Inflammatory macrophage (primary cell): ENCODE results near the gene ATP6V0D1.

ENCODE experiments used
- DNase-seq, 2 donors: peaks; one replicate each; pipeline ENCODE4 v3.0.0-alpha.2; 2020 to 2022

The ATP6V0D1 gene

DNA sequence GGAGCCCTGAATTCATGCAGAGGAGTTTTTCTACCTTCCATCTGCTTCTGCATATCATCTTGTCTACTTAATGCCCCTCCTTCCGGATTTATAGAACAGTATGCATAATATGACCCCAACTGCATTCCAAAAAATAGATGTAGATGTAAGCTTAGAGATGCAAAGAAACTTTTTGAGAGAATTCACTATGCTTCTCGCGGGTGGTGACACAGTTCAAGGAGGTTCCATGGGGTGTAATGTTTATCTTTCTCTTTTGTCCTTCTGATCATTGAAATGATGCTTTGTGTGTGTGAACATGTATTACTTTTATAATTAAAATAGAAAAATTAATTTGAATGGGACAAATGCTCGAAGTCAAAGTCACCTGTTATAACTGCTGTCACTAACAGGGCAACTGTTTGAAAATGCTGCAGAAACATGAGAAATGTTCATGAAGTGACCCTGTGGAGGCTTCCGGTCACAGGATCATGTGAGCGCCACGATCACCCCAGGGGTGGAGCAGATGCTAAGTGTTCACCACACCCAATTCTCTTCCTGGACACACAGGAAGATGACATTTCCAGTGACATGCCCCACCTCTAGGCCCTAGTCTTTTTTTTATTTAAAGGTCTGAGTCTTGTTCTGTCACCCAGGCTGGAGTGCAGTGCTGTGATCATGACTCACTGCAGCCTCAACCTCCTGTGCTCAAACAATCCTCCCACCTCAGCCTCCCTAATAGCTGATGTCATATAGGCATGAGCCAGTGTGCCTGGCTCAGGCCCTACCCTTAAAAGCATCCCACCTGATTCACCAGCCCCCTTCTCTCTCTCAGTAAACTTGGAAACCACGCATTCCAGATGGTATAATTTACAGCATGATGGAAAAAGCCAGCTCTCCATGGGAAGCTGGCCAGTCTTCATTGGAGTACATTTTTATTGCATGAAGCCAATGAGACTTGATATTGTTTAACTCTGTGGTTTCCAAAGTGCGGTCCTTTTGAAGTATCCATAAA is 23.4 kb upstream of the ATP6V0D1 start:
- peak; percentile 95 to 96 for DNase-seq

DNA sequence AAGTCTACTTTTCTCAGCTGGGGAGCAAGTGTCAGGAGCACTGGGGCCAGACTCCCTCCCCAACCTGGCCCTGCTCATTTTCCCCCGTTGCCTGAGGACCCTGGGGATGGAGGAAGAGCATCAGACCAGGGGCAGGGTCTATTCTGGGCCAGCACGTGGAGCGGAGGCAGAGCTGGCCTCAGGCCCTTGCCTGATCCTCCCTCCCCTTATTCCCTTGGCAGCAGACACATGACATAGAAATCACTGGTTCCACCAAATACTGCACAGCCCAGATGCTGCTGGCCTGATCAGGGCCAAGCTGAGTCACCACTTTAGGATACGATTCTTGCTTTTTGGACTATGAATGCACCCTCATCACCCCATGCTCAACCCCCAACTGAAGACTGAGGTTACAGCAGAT is 18.1 kb upstream of the ATP6V0D1 start:
- no peak for DNase-seq

DNA sequence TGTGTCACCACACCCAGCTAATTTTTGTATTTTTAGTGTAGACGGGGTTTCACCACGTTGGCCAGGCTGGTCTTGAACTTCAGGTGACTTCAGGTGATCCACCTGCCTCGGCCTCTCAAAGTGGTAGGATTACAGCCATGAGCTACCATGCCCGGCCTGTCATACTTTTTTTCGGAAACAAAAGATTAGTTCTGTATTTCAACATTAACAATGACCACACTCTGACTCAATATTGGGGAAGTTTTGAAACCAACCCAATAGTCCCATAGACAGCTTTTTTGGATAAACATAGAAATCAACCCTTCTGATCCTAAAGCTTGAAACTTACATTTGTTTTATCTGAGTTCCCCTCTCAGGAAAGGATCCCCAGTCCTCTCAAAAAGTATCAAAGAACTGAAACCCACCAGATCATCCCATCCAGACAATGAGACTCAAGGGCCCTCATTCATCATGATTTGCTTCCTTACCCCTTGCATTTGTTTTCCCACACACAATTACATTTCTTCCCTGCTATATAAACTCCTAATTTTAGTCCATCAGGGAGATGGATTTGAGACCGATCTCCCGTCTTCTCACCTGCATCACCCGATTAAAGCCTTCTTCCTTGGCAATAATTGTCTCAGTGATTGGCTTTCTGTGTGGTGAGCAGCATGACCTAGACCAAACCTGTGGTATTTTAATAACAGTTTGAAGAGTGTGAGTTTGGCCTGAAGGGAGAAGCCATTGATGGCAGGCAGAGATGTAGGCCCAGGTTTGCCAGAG is 9.6 kb upstream of the ATP6V0D1 start:
- DNase-seq = peak; percentile 79 to 94

DNA sequence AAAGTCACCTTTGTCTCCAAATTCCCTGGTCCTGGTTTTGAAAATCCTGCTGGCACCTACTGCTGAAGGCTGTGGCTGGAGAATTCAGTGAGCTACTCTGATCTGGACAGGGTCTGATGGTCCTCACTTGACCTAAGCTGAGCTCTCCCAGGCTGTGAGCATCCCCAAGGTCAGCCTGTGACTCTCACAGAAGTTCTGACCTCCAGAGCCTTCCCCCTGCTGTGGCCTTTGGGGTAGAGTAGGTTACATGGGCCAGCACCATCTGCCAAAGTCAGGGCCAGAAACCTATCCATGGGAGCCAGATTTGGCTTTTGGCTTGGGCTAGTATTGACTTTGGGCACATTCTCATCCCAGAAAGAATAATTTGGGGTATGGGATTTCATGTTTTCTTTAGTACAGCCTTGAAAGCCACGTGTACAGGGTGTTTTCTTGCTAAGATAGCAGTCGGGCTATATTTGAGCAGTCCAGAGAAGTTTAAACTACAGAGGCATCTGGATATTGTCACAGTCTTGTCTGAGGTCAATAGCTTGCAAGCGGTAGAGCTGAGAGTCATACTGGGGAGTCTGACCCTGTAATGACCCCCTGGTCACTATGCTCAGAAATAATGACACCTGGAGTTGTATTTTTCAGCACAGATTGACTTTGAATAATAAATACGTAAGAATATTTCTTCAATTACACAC is 8.6 kb upstream of the ATP6V0D1 start:
- DNase-seq = no peak

DNA sequence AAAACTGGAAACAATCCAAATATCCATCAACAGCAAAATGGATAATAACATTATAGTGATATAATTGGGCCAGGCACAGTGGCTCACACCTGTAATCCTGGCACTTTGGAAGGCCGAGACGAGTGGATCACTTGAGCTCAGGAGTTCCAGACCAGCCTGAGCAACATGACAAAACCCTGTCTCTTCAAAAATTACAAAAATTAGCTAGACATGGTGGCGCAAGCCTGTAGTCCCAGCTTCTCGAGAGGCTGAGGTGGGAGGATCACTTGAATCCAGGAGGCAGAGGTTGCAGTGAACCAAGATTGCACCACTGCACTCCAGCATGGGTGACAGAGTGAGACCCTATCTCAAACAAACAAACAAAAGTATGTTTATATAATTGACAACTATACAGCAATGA is 6.6 kb upstream of the ATP6V0D1 start:
- peak; percentile 33 to 51 for DNase-seq

DNA sequence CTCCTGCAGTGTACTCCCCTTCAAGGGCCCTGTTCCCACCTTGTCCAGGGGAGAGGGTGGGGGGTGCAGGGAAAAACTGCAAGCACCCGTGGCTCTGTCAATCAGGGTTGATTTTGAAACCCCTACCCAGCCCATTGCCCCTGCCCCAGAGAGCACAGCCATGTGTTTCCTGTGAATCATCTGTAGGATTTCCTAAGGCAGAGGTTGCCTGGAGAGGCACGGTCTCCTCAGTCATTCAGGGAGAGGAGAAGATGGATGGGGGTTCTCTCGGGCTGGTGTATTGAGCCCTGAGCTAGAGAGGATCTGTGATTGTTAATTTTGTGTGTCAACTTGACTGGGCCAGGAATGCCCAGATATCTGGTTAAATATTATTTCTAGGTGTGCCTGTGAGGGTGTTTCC is 5.8 kb upstream of the ATP6V0D1 start:
- peak; percentile 74 to 83 for DNase-seq

DNA sequence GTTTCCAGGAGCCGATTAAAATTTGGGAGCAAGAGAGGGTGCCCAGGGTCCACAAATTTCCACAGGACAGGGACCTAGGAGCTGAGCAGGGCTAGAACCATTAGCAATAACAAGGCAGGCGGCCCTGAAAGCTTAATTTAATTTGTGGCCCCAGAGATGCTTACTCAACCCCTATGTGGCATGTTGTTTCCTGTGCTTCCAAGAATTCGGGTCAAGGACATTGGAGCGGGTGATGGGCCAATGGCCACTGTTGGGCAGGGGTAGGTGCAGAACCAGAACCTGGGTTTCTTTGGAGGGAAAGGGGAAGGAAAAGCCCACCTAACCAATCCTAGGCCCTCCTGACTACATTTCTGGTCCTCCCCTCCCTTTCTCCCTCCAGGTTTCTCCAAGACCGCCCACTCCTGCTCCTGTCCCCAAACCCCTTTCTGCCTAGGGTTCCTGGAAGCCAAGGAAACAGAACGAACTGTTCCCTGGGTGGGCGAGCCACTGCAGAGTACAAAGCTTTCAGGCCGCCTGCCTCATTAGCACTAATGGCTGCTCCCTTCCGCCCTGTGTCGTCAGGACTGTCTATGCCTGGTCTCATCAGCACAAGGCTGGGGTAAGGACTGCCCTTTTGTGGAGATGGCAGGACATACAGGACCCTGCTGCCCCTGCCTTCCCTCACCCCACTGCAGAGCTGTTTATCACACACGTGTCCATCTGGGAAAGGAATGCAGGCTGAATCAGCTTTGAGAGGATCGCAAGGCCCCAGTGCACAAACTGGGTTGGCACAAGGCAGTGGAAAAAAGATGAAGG is 3.0 kb upstream of the ATP6V0D1 start:
- no peak for DNase-seq

DNA sequence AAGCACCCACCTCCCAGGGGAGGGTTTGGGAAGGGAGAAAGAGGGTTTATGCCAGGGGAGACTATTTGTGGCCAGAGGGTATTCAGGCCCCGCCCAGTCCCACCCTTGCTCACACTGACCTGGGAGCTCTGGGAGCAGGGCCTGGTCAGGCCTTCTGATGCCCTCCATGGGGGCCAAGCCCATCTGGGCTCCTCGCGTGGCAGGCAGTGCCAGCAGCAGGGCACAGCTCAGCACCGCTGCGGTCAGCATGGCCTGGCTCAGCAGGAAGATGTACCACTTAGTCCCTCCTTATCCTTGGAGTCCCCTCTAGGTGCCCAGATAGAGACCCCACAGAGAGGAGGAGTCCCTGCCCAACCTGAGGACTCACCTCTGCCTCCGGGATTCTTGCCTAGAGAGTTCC is 2.2 kb upstream of the ATP6V0D1 start, which contains the start of gene AGRP:
Gene AGRP, minus strand, starts transcription at position 398 of the 400 bp plus-strand sequence. Its CDS starts 149 bp downstream, at position 249.
- no peak for DNase-seq

DNA sequence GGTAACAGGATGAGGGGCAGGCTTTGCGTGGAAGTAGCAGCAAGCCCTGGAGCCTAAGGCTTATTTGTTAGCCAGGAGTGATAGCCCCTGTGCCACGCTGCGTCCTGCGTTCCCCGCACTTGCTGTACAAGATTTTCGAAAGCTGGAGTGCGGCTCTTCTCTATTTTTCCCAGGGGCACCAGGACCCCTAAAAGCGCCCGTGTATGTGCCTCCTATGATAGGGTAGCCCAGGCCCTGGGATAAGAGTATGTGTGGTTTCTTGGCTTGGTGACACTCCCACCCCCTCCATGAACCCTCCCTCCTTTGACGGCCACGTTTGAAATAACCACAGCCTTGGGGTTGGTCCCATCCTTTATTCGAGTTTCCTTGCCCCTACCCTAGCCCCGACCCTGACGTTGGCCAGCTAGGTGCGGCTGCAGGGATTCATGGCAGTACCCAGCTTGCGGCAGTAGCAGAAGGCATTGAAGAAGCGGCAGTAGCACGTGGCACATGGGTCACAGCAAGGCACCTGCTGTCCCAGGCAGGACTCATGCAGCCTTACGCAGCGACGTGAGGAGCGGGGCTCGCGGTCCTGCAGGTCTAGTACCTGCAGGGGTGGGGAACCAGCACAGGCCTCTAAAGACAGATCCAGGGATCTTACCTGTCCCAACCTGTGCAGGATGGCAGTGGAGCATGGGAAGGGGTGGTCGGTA is 1.4 kb upstream of the ATP6V0D1 start:
- DNase-seq = no peak

DNA sequence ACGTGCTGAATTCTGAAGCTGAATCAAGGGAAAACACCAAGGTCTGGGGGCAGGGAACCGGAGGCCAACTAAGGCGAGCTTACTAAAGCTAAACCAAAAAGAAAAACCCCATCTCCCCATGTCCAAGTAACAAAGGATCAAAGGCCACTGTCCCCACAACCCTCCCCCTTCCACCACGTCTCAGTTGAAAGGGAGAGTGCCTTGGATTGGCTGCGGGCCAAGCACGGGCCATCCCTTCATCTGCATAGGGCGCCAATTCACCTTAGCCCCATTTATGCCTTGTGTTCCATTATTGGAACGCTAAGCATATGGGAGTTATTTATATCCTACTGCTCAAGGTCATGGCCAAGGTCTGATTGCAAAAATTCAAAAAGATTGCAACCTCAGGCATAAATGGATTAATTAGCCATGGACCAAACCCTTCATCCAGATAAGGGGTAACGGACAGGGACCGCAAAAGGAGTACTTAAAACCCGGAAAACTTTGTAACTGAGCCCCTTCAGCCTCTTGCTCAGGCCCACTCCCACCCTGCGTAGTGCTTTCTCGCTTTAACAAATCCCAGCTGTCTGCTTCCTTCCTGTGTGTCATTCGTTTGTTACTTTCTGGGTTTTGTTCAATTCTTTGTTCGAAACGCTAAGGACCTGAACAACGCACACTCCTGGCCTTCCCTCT is 740 bp upstream of the ATP6V0D1 start:
- DNase-seq = peak; percentile 18 to 39

DNA sequence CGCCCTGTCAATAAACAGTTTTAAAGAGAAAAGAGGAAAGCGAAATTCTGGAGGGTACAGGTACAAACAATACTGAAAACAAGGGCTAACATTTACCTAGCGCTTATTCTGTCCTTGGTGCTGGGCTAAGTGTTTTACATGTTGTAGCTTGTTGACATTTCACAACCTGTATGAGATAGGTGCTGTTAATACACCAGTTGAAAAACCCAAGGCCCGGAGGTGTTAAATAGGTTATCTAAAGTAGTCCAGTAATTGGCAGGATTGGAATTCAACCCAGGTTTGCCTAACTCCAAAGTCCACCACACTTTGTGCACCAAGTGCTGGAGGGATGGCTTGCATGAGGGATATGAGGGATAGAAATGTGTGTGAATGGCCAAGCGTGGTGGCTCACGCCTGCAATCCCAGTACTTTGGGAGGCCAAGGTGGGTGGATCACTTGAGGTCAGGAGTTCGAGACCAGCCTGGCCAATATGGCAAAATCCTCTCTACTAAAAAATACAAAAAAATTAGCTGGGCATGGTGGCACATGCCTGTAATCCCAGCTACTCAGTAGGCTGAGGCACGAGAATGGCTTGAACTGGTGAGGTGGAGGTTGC is 2.9 kb downstream of the ATP6V0D1 start:
- no peak for DNase-seq

DNA sequence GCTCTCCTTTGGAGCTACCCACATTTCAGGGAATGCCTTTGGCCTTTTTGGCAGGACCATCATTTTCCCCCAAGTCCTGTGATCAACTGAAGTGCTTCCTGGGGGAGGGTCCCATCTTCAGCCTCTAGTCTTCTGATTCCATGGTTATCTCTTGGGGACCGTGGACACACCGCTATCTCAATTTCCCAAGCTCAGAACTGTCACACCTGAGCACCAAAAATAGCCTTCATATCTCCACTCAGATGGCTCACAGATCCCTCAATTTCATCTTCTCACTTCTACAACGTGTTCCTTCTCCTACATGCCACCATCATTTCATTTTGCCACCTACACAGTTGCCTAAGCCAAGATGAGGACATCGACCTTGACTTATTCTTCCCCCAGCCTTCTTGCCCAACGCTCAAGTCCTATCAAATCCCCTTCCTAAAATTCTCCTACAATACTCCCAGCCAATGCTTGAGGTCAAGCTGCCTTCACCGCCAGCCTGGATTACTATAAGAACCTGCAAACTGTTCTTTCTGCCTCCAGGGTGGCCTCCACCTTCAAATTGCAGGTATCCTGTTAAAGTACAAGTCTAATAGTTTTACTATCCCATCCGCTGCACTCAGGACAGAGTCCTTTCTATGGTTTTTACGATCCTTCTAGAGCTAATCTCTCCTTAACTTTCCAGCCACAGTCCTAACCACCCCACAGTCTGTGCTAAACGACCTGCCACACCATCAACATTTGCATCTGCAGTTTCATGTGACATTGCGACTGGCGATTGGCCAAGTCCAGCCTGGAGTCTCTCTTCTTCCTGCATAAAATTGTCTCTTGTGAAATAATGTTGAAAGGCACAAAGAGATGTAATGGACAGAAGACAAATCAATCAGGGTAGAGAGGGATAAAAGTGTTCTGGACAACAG is 6.2 kb downstream of the ATP6V0D1 start:
- peak; percentile 55 to 62 for DNase-seq

DNA sequence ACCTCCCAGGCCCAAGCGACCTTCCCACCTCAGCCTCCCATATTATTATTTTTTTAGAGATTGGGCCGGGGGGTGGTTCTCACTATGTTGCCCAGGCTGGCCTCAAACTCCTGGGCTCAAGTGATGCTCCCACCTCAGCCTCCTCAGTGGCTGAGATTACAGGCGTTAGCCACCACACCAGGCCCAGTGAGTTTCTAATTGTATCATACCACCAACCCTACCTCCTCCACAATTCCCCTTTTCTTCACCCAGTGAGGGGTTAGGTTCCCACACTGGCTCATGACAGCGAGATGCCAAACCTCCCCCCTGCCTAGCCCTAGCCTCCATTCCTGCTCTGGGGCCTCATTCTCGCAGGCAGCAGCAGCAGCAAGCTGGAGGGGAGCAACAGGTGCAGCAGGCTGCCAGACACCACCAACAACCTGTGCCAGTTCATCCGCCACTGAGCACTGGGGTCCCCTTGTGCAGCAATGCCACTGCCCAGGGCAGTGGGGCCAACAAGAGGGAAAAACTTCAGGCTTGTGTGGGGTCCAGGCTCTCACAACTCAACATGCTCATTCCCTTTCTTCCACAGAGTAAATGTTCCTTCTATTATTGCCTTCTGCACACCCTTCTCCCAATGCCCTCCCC is 9.1 kb downstream of the ATP6V0D1 start:
- no peak for DNase-seq

DNA sequence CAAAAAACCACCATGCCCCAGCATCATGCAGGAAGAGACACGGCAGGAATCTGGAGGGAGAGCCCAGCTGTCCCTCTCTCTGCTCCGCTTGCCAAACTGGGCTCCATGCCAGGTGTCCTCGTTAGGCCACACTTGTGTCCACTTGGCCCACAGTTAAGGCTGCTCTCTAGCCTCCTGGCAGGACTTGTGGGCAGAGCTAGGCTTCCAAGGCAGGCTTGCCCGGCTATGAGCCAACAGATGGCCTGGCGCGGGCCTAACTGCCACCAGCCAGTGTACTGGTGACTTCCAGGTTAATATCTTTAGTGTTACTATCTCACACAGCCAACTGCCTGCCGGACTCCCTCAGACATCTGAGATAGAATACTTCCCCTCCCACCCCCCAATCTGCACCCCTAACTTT is 10.6 kb downstream of the ATP6V0D1 start:
- DNase-seq = no peak

DNA sequence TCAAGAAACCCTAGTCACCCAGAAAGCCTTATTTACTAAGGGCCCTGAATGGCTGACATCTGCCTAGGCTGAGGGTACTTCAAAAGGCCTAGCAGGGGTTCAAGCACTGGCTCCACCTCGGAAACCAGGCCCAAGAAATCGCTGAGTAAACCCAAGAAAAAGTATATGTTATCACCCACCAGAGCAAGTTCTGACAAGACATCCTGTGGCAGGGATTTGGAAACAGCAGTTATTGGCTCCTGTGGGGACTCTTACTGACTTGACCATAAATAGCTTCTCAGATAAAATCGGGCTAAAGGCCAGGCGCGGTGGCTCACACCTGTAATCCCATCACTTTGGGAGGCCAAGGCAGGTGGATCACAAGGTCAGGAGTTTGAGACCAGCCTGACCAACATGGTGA is 12.2 kb downstream of the ATP6V0D1 start:
- DNase-seq = no peak

DNA sequence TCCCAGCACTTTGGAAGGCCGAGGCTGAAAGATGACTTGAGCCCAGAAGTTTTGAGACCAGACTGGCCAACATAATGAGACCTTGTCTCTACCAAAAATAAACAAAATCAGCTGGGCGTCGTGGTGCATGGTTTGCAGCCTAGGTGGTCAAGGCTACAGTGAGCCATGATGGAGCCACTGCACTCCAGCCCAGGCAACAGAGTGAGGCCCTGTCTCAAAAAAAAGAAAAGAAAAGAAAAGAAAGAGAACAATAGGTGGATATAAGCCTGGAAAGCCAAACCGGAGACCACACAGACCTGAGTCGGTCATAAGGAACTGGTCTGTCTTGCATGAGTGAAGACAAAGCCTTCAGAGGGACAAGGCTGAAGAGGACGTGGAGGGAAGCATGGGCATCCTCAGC is 14.4 kb downstream of the ATP6V0D1 start:
- no peak for DNase-seq

DNA sequence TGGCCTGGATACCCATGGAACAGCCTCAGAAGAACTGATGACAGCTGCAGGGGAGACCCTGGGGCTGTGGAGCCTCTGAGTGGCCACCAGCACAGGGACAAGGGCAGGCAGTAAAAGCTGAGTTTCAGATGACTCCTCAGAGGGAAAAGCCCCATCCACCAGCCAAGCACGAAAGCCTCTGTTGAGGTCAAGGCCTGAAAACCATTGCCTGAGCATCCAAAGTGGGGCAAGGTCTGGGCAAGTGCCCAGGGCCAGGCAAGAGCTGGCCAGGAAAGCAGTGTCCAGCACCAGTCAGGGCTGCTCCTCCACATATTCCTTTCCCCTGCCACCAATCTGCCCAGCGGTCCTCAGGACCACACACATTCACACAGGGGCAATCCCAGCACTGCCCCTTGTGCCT is 16.4 kb downstream of the ATP6V0D1 start:
- no peak for DNase-seq

DNA sequence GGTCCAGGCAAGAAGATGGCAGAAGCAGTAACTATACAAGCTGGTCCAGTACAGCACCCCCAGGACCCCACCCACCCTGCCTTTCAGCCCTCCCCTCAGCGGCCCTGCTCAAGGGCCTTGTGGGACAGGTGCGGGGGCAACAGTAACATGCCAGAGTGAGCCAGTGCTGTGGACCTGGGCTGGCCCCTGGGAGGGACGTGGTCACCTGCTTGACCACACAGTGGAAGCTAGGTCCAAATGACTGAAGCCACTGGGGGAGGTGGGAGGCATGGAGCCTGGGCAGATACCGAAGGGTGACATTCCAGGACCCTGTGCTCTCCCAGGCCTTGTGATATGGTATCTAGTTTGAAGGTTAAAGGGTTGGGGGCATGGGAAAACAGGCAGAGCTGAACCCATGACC is 17.3 kb downstream of the ATP6V0D1 start:
- DNase-seq = no peak

DNA sequence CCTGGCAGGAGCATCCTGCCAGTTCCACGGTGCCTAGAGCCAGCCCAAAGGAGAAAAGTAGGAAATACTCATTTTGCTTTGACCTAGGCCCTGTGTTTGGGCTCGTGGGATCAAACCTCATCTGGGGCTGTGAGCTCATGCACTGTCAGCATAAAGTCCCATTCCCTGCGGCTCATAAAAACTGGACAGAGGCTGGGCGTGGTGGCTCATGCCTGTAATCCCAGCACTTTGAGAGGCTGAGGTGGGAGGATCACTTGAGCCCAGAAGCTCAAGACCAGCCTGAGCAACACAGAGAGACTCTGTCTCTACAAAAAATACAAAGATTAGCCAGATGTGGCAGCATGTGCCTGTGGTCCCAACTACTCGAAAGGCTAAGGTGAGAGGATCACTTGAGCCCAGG is 17.9 kb downstream of the ATP6V0D1 start:
- no peak for DNase-seq
